AG09319 (cell line): ENCODE results near the gene MXRA5.
"Not testable (repeated sequence)": the region's sequence is repeated elsewhere in the genome, so short reads cannot be mapped to it uniquely, and the experiment has no call there.

Source experiments
- DNase-seq: peaks from one replicate; pipeline ENCODE4 v3.0.0-alpha.2; 2010; ENCODE audit warnings: low read depth; ENCODE audit errors: extremely low read depth
- TF ChIP-seq, protein P1 (sequence below): IDR thresholded peaks from 2 replicates; pipeline ENCODE4 v1.5.1; 2011; ENCODE audit warnings: low read depth, mild to moderate bottlenecking, inconsistent platforms, low read length, moderate library complexity

MXRA5 gene

DNA sequence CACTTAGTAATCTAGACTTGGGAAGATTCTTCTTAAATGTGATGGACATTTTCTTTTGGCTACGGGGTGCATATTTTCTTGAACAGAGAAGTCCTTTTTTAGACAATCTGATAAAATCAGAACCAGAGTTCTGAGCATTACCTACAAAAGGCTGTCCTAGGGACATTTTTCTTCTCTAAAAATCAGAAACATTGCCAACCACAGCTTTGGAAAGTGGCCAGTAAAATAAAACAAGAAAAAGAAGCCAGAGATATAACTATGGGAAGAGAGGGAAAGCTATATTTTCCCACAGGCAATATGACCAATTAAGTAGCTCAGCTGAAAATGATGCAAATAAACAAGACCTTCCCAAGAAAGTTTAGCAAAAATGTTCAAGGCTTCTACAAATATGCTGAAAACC lies 55.9 kb downstream of the MXRA5 start:
- TF ChIP-seq, protein P1, sequence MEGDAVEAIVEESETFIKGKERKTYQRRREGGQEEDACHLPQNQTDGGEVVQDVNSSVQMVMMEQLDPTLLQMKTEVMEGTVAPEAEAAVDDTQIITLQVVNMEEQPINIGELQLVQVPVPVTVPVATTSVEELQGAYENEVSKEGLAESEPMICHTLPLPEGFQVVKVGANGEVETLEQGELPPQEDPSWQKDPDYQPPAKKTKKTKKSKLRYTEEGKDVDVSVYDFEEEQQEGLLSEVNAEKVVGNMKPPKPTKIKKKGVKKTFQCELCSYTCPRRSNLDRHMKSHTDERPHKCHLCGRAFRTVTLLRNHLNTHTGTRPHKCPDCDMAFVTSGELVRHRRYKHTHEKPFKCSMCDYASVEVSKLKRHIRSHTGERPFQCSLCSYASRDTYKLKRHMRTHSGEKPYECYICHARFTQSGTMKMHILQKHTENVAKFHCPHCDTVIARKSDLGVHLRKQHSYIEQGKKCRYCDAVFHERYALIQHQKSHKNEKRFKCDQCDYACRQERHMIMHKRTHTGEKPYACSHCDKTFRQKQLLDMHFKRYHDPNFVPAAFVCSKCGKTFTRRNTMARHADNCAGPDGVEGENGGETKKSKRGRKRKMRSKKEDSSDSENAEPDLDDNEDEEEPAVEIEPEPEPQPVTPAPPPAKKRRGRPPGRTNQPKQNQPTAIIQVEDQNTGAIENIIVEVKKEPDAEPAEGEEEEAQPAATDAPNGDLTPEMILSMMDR = no peak
- DNase-seq = no peak

DNA sequence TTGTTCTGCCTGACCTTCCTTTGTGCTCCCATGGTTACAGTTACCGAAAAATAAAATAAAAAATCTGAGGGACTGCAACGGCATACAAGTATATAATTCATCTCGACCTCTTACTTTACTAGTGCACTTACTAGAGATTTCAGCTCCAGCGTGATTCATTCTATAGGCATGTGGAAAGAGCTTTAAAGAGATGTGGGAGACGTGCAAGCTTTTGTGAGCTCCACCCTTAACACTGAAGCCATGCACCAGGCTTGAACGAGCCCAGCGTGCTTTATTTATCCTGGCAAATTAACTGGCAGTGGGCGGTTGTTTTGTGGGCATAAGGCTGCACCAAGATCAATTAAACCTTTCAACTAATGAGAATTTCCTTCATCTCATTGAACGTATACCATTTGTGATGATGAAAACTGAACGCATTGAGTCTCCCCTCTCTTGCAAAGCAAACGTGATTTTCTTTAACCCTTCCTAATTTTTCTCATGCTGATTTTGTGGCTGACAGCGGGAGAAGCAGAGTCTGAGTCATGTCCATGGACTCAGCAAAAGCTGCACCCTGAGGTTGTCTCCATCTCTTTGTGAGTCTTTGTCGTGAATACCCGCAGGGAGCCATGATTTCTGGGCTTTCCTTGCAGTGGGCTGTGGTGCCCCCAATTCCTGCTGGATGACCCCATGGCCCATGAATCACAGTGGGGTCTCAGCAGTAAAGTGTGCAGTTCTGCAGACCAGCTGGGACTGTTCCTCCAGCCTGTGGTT lies 60.1 kb downstream of the MXRA5 start:
- TF ChIP-seq, protein P1 = no peak
- no peak for DNase-seq

DNA sequence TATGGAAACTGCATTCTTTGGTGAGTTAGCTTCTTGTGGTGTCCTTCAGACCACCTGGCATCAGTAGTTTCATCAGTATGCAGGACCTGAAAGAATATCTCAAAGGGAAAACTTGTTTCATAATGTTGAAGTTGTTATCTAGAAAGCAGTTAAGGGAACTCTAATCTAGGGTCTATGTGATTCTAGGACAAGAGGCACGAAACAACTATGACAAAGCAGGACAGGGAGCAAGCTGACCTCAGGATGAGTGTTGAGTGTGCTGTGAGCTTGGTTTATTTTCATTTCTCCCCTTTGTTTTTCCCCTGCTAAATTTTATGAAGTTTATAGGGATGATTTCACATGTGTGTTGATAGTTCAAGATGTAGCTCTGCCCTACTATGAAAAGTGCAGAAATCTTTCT lies 65.7 kb downstream of the MXRA5 start:
- DNase-seq = no peak
- TF ChIP-seq, protein P1 = no peak

DNA sequence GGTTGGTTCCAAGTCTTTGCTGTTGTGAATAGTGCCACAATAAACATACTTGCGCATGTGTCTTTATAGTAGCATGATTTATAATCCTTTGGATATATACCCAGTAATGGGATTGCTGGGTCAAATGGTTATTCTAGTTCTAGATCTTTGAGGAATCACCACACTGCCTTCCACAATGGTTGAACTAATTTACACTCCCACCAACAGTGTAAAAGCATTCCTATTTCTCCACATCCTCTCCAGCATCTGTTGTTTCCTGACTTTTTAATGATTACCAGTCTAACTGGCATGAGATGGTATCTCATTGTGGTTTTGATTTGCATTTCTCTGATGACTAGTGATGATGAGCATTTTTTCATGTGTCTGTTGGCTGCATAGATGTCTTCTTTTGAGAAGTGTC lies 72.8 kb downstream of the MXRA5 start:
- not testable (repeated sequence) for DNase-seq

DNA sequence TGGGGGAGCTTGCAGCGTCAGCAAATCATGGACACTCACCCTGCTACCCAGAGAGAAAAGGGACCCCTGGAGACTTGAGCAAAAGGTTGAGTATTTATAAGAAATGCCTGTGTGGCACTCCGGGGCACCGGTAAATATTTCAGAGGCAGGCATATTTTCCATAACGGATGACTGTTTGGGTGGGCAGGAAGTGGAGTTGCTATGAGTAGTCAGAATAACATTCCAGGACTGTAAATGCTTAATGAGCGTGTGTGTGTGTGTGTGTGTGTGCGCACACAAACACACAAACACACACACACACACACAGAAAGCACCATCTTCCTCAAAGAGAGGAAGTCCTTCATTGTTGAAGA lies 74.6 kb downstream of the MXRA5 start:
- TF ChIP-seq, protein P1 = no peak
- peak; percentile 42 for DNase-seq

DNA sequence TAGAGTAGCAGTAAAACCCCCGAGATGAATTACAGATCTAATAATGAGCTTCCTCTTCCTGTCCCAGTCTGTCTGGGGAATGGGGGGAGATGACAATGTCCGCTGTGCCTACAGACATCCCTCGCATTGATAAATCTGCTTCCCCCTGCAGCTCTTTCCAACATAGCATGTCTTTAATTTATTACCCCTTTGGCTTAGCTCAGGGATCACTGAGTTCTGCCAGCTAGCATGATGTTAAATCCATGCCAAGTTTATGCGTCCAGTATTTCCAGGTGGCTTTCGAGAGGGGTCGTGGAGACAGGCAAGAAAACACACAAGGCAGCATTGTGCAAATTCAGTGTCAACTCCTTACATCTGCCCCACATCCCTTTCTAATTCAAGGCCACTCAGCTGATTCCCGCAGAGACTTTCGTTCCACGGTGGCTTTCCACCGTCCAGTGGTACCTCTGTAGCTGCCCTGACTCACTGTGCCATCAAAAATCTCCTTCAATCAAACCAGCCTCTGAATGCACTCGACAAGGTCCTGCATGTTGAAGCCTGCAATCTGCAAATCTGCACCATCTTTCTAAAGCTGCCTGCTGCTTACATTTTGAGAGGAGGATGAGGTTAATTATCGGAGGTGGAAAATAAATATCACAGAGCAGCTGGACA lies 75.1 kb downstream of the MXRA5 start:
- DNase-seq = no peak
- TF ChIP-seq, protein P1 = no peak

DNA sequence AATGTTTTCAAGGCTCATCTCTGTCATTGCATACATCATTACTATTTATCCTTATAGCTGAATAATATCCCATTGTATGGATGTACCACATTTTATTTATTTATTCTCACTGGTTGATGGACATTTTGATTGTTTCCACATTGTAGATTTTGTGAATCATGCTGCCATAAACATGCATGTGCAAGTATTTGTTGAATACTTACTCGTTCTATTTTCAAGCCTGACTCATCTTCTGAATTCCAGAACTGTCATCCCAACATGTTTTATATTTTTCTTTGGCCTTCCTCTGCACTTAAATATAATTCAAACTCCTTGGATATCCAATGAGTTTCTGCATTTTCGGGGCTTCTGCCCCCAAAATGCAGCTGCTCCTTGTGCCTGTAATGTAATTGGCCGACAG lies 77.6 kb downstream of the MXRA5 start:
- TF ChIP-seq, protein P1 = no peak
- no peak for DNase-seq
